ENCODE data around the gene ARHGAP32.

The ARHGAP32 gene

DNA sequence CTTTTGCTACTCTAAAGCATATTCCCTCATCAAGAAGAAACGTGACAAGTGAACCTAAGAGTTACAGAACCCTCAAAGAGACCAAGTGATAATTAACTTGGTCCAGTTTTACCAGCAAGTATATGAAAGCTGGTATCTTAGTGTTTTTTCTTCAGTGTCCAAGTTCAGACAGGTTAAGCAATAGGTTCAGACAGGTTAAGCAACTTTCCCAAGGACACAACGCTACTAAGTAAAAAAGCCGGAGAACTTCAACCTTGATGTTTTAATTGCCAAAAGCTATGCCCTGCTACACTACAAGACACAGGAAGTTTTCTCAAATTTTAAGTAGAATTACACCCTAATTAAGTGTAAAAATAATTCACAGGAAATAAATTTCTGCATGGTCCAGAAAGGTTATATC lies 30.0 kb upstream of the ARHGAP32 start:
- TF ChIP-seq, protein P1, sequence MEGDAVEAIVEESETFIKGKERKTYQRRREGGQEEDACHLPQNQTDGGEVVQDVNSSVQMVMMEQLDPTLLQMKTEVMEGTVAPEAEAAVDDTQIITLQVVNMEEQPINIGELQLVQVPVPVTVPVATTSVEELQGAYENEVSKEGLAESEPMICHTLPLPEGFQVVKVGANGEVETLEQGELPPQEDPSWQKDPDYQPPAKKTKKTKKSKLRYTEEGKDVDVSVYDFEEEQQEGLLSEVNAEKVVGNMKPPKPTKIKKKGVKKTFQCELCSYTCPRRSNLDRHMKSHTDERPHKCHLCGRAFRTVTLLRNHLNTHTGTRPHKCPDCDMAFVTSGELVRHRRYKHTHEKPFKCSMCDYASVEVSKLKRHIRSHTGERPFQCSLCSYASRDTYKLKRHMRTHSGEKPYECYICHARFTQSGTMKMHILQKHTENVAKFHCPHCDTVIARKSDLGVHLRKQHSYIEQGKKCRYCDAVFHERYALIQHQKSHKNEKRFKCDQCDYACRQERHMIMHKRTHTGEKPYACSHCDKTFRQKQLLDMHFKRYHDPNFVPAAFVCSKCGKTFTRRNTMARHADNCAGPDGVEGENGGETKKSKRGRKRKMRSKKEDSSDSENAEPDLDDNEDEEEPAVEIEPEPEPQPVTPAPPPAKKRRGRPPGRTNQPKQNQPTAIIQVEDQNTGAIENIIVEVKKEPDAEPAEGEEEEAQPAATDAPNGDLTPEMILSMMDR (IDR thresholded peaks at IDR 0.05; ENCODE audit: control insufficient read depth, insufficient read depth, low read depth, low read length, missing control alignments), result no peak
- no peak overlapping the region for H3K4me3 ChIP-seq (ENCODE audit: control insufficient read depth, low read depth, low read length)
- DNase-seq (ENCODE audit: low read depth), result no peak

DNA sequence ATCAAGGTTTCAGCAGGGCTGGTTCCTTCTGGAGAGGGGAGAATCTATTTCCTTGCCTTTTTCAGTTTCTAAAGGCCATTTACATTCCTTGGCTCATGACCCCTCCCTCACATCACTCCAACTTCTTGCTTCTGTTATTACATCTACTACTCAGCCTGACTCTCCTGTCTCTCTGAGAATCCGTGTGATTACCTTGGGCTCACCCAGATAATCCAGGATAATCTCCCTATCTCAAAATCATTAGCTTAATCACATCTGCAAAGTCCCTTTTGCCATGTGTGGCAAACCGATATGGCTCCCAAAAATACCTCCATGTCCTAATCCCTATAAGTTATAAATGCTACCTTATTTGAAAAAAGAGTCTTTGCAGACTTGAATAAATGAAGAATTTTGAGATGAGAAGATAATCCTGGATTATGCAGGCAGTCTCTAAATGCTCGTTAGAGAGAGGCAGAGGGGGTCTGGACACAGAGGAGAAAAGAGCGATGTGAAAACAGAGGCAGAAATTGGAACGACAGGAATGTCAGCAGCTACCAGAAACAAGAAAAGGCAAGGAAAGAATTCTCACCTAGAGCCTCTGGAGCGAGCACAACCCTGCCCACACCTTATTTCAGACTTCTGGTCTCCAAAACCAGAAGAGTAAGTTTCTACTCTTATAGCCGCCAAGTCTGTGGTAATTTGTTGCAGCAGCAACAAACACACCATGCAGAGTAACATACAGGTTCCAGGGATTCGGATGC lies 23.6 kb upstream of the ARHGAP32 start:
- no peak overlapping the region for H3K4me3 ChIP-seq (ENCODE audit: control insufficient read depth, low read depth, low read length)
- no peak for DNase-seq (ENCODE audit: low read depth)
- TF ChIP-seq, protein P1 (IDR thresholded peaks at IDR 0.05; ENCODE audit: control insufficient read depth, insufficient read depth, low read depth, low read length, missing control alignments), result no peak

DNA sequence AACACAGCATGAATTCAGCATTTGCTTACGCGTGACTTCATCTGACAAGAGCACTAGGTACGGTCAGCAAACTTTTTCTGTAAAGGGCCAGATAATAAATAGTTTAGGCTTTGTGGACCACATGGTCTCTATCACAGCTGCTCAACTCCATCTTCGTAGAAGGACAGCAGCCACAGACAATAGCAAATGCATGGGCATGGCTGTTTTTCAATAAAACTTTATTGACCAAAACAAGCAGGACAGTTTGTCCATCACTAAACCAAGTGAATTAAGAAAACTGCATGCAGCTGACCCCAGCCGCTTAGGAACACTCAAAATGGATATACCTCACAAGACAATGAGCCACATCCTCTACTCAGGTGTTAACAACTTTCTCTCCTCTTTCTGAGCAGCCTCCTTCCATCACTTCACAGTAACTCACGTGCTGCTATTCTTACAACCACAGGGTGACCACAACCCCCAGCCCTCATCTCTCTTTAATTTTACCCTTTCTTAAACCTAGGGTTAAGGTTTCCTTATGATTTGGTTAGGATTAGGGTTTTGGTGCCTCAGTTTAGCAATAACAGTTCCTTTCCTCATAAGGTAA lies 22.7 kb upstream of the ARHGAP32 start:
- no peak for DNase-seq (ENCODE audit: low read depth)
- no peak overlapping the region for H3K4me3 ChIP-seq (ENCODE audit: control insufficient read depth, low read depth, low read length)
- TF ChIP-seq, protein P1 (IDR thresholded peaks at IDR 0.05; ENCODE audit: control insufficient read depth, insufficient read depth, low read depth, low read length, missing control alignments), result no peak

DNA sequence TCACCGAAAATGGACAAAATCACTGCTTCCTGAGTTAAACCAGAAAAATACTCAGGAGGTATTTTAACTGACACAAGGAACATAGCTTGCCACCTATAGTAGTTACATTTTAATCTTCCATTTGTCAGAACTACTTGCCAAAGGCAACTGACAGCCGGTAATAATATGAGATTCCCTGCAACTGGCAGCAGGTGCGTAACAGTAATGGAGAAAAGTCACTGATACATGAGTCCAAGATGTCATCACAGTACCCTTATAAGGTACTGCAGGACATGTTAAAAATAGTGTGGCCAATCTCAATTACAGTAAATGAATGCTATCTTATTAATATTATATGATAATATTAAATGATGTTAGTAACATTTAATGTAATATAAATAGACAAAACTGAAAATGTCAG lies 21.1 kb upstream of the ARHGAP32 start:
- TF ChIP-seq, protein P1 (IDR thresholded peaks at IDR 0.05; ENCODE audit: control insufficient read depth, insufficient read depth, low read depth, low read length, missing control alignments), result no peak
- no peak overlapping the region for H3K4me3 ChIP-seq (ENCODE audit: control insufficient read depth, low read depth, low read length)
- DNase-seq (ENCODE audit: low read depth), result no peak

DNA sequence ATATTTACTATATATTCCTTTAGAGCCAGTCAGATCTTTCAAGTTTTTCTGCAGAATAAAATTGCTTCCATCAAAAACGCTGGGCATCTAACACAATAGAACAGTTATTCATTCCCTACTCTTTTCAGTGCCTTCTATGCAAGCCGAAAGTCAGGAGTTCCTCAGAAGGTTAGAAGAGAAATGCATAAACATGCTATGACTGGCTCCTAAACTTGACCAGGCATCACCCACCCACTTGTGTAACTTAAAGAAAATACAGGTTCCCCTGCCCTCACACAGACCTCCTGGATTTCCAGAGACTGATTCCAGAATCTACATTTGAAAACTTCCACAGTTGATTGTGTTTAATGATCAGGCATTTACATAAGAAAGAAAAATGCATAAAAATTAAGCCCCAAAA lies 19.3 kb upstream of the ARHGAP32 start:
- no peak overlapping the region for H3K4me3 ChIP-seq (ENCODE audit: control insufficient read depth, low read depth, low read length)
- DNase-seq (ENCODE audit: low read depth), result no peak
- TF ChIP-seq, protein P1 (IDR thresholded peaks at IDR 0.05; ENCODE audit: control insufficient read depth, insufficient read depth, low read depth, low read length, missing control alignments), result no peak

DNA sequence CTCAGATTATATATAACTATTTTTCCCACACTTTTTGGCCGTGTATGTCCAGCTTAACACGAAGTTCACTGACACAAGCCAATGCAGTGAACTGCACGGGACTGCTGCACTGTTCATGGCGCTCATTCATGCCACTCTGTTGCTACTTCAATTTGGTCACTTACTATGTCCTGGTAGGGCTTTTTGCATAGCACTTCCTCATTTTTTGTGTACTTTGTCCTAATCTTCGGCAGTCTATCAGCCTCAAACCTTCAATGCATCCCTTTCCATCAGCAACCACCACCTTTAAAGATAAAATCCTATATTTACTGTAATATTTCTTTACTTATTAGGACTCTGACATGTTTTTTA lies 18.7 kb upstream of the ARHGAP32 start:
- H3K4me3 ChIP-seq (ENCODE audit: control insufficient read depth, low read depth, low read length), result no peak overlapping the region
- DNase-seq (ENCODE audit: low read depth), result no peak
- TF ChIP-seq, protein P1 (IDR thresholded peaks at IDR 0.05; ENCODE audit: control insufficient read depth, insufficient read depth, low read depth, low read length, missing control alignments), result no peak
